Skeletal muscle tissue (tissue), 4 donors: ENCODE data around the gene PRXL2A. TPM values are rescaled to one million over a fixed set of nuclear protein-coding genes. Genes with fewer than 3 reads are reported as not detected.
"Not testable (repeated sequence)": the region's sequence is repeated elsewhere in the genome, so short reads cannot be mapped to it uniquely, and the experiment has no call there.

Experiments used
- H3K27ac ChIP-seq: one replicate; pipeline ENCODE4 v1.7.0; 2013; ENCODE audit warnings: mild to moderate bottlenecking, low read depth, low read length, inconsistent platforms
- H3K27me3 ChIP-seq, 3 donors: one replicate each; pipeline ENCODE4 v1.7.0; 2013; ENCODE audit warnings: low read length in 3 of 3; ENCODE audit not compliant: control insufficient read depth in 3 of 3, insufficient read depth in 3 of 3
- H3K36me3 ChIP-seq, 3 donors: one replicate each; pipeline ENCODE4 v1.7.0; 2013; ENCODE audit warnings: low read length in 3 of 3; ENCODE audit not compliant: control insufficient read depth in 3 of 3, insufficient read depth in 3 of 3
- H3K4me1 ChIP-seq, 3 donors: one replicate each; pipeline ENCODE4 v1.7.0; 2013; ENCODE audit warnings: low read length in 3 of 3, mild to moderate bottlenecking in 3 of 3; ENCODE audit not compliant: control insufficient read depth in 3 of 3, insufficient read depth in 3 of 3
- H3K4me3 ChIP-seq, 3 donors: one replicate each; pipeline ENCODE4 v1.7.0; 2013; ENCODE audit warnings: low read length in 3 of 3
- H3K9ac ChIP-seq, 3 donors: one replicate each; pipeline ENCODE4 v1.7.0; 2013; ENCODE audit warnings: low read length in 3 of 3, mild to moderate bottlenecking in 3 of 3, moderate library complexity in 2 of 3, low read depth in 1 of 3
- H3K9me3 ChIP-seq, 3 donors: one replicate each; pipeline ENCODE4 v1.7.0; 2013; ENCODE audit warnings: low read length in 3 of 3; ENCODE audit not compliant: control insufficient read depth in 3 of 3
- total RNA-seq: library from RNA; depleted of rRNA; stranded (reverse); fragments of >200 nt; gene quantifications from one replicate; pipeline ENCODE4 v1.2.3, GENCODE V29; 2014
- donor health status: Osteomylitis.

Gene PRXL2A
- total RNA-seq, 1 donor from 2014 or later = 19.3 TPM

DNA sequence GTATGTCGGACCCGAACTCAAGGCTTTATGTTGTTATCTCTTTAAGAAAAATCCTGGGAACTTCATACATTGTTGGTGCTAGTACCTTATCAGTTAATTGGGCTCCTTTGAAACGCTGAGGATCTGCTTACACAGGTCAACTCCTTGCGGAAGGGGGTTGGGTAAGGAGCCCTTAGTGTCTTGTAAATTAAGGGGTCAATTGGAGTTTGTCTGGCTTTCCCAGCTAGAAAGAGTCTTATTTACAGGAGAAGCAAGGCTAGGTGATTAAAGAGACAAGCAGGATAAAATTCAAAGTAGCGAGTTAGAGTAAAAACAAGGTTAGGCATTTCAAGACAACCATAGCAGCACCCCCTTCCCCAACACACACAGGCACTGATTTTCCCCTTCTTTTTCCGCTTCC, 8.9 kb downstream of the PRXL2A start:
- not testable (repeated sequence) for H3K36me3 ChIP-seq, H3K4me3 ChIP-seq, H3K9ac ChIP-seq, H3K27ac ChIP-seq, H3K27me3 ChIP-seq, H3K9me3 ChIP-seq
- peaks cover 32 to 36% (median 32%) of the 10 kb centered on the region in 3 donors for H3K4me1 ChIP-seq

GRCh38 chr10:80421050-80421706, 12.8 kb downstream of the PRXL2A start:
- Histone ChIP-seq H3K4me3 (no peak overlapping the region), H3K4me1 (peaks cover 4 to 8% (median 5%) of the 10 kb centered on the region in 3 donors), H3K27me3 (no peaks in the 10 kb centered on the region), H3K36me3 (peaks cover 16 to 24% (median 22%) of the 10 kb centered on the region in 3 donors), H3K9me3 (no peaks in the 10 kb centered on the region), H3K27ac (no peak overlapping the region), H3K9ac (no peak overlapping the region)

DNA sequence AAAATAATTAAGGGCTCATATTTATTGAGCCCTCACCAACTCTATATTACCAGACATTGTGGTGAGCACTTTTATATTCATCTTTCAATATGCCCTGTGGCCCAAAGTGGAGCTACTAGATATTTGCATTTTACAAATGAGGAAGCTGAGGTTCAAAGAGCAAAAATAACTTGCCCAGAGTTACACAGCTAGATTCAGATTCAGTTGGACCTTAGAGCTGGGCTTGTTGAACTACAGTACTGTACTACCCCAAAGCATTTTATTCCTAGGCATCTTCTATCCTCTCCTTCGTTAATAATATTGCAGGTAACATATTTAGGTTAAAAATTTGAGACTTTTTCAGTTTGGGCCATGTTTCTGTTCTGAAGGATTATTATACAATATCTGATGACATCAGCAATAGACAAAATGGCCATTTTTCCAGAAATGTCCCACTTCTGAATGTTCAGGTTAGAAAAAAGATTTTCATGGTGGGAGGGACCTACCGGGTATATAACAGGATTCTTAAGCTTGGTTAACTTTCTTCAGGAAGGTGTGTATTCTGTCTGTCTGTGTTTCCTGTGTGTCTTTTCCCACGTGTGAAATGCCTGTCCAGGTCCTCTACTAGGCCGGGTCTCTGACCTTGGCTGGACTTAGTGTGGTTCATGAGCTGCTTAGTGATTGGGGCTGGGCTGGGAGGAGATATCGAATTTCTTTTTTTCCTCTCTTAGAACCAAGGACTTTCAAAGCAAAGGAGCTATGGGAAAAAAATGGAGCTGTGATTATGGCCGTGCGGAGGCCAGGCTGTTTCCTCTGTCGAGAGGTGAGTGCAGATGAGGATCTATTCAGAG, 13.6 kb downstream of the PRXL2A start:
- no peak overlapping the region for H3K4me3 ChIP-seq
- H3K9ac ChIP-seq = no peak overlapping the region
- H3K4me1 ChIP-seq = peaks cover 0 to under 1% (median 0%) of the 10 kb centered on the region in 3 donors
- no peak overlapping the region for H3K27ac ChIP-seq
- no peaks in the 10 kb centered on the region for H3K9me3 ChIP-seq
- peaks cover 17 to 29% (median 27%) of the 10 kb centered on the region in 3 donors for H3K36me3 ChIP-seq
- H3K27me3 ChIP-seq = no peaks in the 10 kb centered on the region

GRCh38 chr10:80425901-80426300, 17.6 kb downstream of the PRXL2A start:
- no peak overlapping the region for H3K27ac ChIP-seq
- no peaks in the 10 kb centered on the region for H3K27me3 ChIP-seq
- H3K9ac ChIP-seq = no peak overlapping the region
- peaks cover 22 to 39% (median 35%) of the 10 kb centered on the region in 3 donors for H3K36me3 ChIP-seq
- no peaks in the 10 kb centered on the region for H3K9me3 ChIP-seq
- H3K4me1 ChIP-seq = no peaks in the 10 kb centered on the region
- no peak overlapping the region for H3K4me3 ChIP-seq

GRCh38 chr10:80427541-80427940, 19.2 kb downstream of the PRXL2A start:
- H3K4me3 ChIP-seq = no peak overlapping the region
- no peak overlapping the region for H3K27ac ChIP-seq
- H3K27me3 ChIP-seq = no peaks in the 10 kb centered on the region
- H3K9ac ChIP-seq = no peak overlapping the region
- H3K4me1 ChIP-seq = no peaks in the 10 kb centered on the region
- peaks cover 19 to 42% (median 34%) of the 10 kb centered on the region in 3 donors for H3K36me3 ChIP-seq
- H3K9me3 ChIP-seq = no peaks in the 10 kb centered on the region

- no peaks in the 10 kb centered on the region for H3K4me1 ChIP-seq
- H3K9ac ChIP-seq = no peak overlapping the region
- no peak overlapping the region for H3K4me3 ChIP-seq
- H3K36me3 ChIP-seq = peaks cover 15 to 39% (median 30%) of the 10 kb centered on the region in 3 donors
- H3K27ac ChIP-seq = no peak overlapping the region
- no peaks in the 10 kb centered on the region for H3K9me3 ChIP-seq
- H3K27me3 ChIP-seq = no peaks in the 10 kb centered on the region
These were observed 21.2 kb downstream of the PRXL2A start for GRCh38 chr10:80429521-80429973.

GRCh38 chr10:80433134-80433533, 24.8 kb downstream of the PRXL2A start:
- H3K4me3 ChIP-seq = no peak overlapping the region
- peaks cover under 1 to 14% (median 9%) of the 10 kb centered on the region in 3 donors for H3K36me3 ChIP-seq
- H3K9ac ChIP-seq = no peak overlapping the region
- H3K4me1 ChIP-seq = no peaks in the 10 kb centered on the region
- H3K27me3 ChIP-seq = no peaks in the 10 kb centered on the region
- H3K9me3 ChIP-seq = no peaks in the 10 kb centered on the region
- no peak overlapping the region for H3K27ac ChIP-seq

- Histone ChIP-seq H3K27ac (no peak overlapping the region), H3K9ac (no peak overlapping the region), H3K27me3 (no peaks in the 10 kb centered on the region), H3K9me3 (no peaks in the 10 kb centered on the region), H3K36me3 (peaks cover 0 to 10% (median 4%) of the 10 kb centered on the region in 3 donors), H3K4me3 (no peak overlapping the region), H3K4me1 (no peaks in the 10 kb centered on the region)
These were observed 28.2 kb downstream of the PRXL2A start for GRCh38 chr10:80436446-80437098.

DNA sequence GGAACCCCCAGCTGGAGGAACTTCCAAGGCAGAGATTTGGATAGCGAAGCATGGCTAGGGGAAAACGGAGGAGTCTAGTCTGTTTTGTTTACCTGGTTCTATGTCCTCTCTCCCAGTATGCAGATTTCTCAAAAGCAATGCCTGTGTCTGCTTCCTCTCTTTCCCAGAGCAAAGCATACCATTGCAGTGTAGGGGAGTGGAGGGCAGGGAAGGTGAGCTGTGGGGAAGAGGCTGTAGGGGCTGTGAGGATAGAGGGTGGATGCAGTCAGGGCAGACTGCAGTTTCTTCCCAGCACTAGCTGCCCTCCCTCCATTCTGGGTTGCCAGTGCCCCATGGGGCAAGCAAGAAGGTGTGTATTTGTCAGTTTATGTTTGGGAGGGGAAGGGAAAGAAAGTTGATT, 28.9 kb downstream of the PRXL2A start:
- no peak overlapping the region for H3K27ac ChIP-seq
- peak overlapping the region in 1 of 3 donors; percentile 16 for H3K9ac ChIP-seq
- no peaks in the 10 kb centered on the region for H3K9me3 ChIP-seq
- peaks cover 0 to 4% (median 0%) of the 10 kb centered on the region in 3 donors for H3K36me3 ChIP-seq
- no peaks in the 10 kb centered on the region for H3K4me1 ChIP-seq
- no peaks in the 10 kb centered on the region for H3K27me3 ChIP-seq
- no peak overlapping the region for H3K4me3 ChIP-seq
